Liver (tissue), 9 donors: ENCODE results near the gene STK11IP. TPM values are rescaled to one million over a fixed set of nuclear protein-coding genes. Genes with fewer than 3 reads are reported as not detected.
"Not testable (repeated sequence)": the region's sequence is repeated elsewhere in the genome, so short reads cannot be mapped to it uniquely, and the experiment has no call there.

Source experiments
- DNase-seq: peaks from one replicate; pipeline ENCODE4 v3.0.0-alpha.2; 2017; ENCODE audit warnings: low spot score
- H3K27ac ChIP-seq, 2 donors: one replicate each; pipeline ENCODE4 v1.7.0; 2013; ENCODE audit warnings: inconsistent platforms in 2 of 2, low read length in 2 of 2, control low read depth in 1 of 2, low read depth in 1 of 2, mild to moderate bottlenecking in 1 of 2
- H3K27me3 ChIP-seq, 4 donors: one replicate each; pipeline versions ENCODE4 v1.6.1 to v1.7.0; 2013; ENCODE audit warnings: low read length in 3 of 4, inconsistent platforms in 1 of 4, mild to moderate bottlenecking in 1 of 4, moderate library complexity in 1 of 4; ENCODE audit not compliant: control insufficient read depth in 4 of 4, insufficient read depth in 4 of 4
- H3K36me3 ChIP-seq, 4 donors: one replicate each; pipeline versions ENCODE4 v1.6.1 to v1.7.0; 2013; ENCODE audit warnings: low read length in 3 of 4, mild to moderate bottlenecking in 3 of 4, low read depth in 1 of 4, moderate library complexity in 1 of 4; ENCODE audit not compliant: control insufficient read depth in 4 of 4, insufficient read depth in 3 of 4
- H3K4me1 ChIP-seq, 4 donors: one replicate each; pipeline versions ENCODE4 v1.6.1 to v1.7.0; 2013; ENCODE audit warnings: low read length in 3 of 4, mild to moderate bottlenecking in 3 of 4, moderate library complexity in 1 of 4; ENCODE audit not compliant: control insufficient read depth in 4 of 4, insufficient read depth in 4 of 4
- H3K4me3 ChIP-seq, 3 donors: one replicate each; pipeline versions ENCODE4 v1.6.1 to v1.7.0; 2013; ENCODE audit warnings: low read length in 3 of 3, control low read depth in 1 of 3, low read depth in 1 of 3, mild to moderate bottlenecking in 1 of 3
- H3K9ac ChIP-seq, 2 donors: one replicate each; pipeline ENCODE4 v1.7.0; 2013; ENCODE audit warnings: low read length in 2 of 2, mild to moderate bottlenecking in 2 of 2, moderate library complexity in 2 of 2, control low read depth in 1 of 2, low read depth in 1 of 2
- H3K9me3 ChIP-seq, 4 donors: one replicate each; pipeline versions ENCODE4 v1.6.1 to v1.7.0; 2013; ENCODE audit warnings: low read length in 3 of 4; ENCODE audit not compliant: control insufficient read depth in 4 of 4
- EGR1 ChIP-seq, 2 donors: IDR thresholded peaks; 2 replicates each; pipeline ENCODE4 v1.6.1; 2016 to 2018; ENCODE audit warnings: antibody characterized with exemption in 2 of 2, low read depth in 2 of 2
- FOXA2 ChIP-seq: IDR thresholded peaks from 2 replicates; pipeline ENCODE4 v1.6.1; 2016; ENCODE audit warnings: antibody characterized with exemption
- GABPA ChIP-seq, 2 donors: IDR thresholded peaks in 1 of 2; conservative IDR thresholded peaks in 1 of 2; 2 replicates each; pipeline ENCODE4 v1.6.1; 2016; ENCODE audit warnings: antibody characterized with exemption in 2 of 2, mild to moderate bottlenecking in 1 of 2, moderate library complexity in 1 of 2
- HNF4A ChIP-seq, 2 donors: conservative IDR thresholded peaks; 2 replicates each; pipeline ENCODE4 v1.6.1; 2016; ENCODE audit warnings: antibody characterized with exemption in 2 of 2, mild to moderate bottlenecking in 2 of 2
- HNF4G ChIP-seq: IDR thresholded peaks from 2 replicates; pipeline ENCODE4 v1.6.1; 2016; ENCODE audit warnings: antibody characterized with exemption
- JUND ChIP-seq, 2 donors: IDR thresholded peaks; 2 replicates each; pipeline ENCODE4 v1.6.1; 2016; ENCODE audit warnings: antibody characterized with exemption in 2 of 2
- NR2F2 ChIP-seq: IDR thresholded peaks from 2 replicates; pipeline ENCODE4 v1.6.1; 2016; ENCODE audit warnings: antibody characterized with exemption
- RAD21 ChIP-seq, 2 donors: IDR thresholded peaks; 2 replicates each; pipeline ENCODE4 v1.6.1; 2016; ENCODE audit warnings: antibody characterized with exemption in 2 of 2, mild to moderate bottlenecking in 2 of 2
- RXRA ChIP-seq, 2 donors: IDR thresholded peaks; 2 replicates each; pipeline ENCODE4 v1.6.1; 2017 to 2018; ENCODE audit warnings: antibody characterized with exemption in 2 of 2, mild to moderate bottlenecking in 1 of 2
- SP1 ChIP-seq: IDR thresholded peaks from 2 replicates; pipeline ENCODE4 v1.6.1; 2018; ENCODE audit warnings: antibody characterized with exemption, mild to moderate bottlenecking
- TAF1 ChIP-seq: conservative IDR thresholded peaks from 2 replicates; pipeline ENCODE4 v1.6.1; 2016; ENCODE audit warnings: antibody characterized with exemption, mild to moderate bottlenecking
- WGBS: extraction: QIAGEN DNeasy Blood & Tissue Kit; methylation state at CpG from one replicate; pipeline ENCODE4 v1.1.7; 2013; 5-methylcytosine and 5-hydroxymethylcytosine counted together
- polyA plus RNA-seq, 2 donors: library from polyadenylated mRNA; stranded (reverse) in 1 of 2; unstranded in 1 of 2; fragments of 200-250 nt in 1 of 2; fragments of >200 nt in 1 of 2; fragmentation: Nextera tagmentation in 1 of 2; extraction: Ambion mirVana in 1 of 2; gene quantifications; one replicate each; pipeline versions ENCODE4 v1.2.1 to v1.2.3, GENCODE V29; 2013 to 2015
- total RNA-seq, 2 donors: library from RNA; depleted of rRNA; stranded (reverse); fragments of >200 nt; gene quantifications; one replicate each; pipeline ENCODE4 v1.2.3, GENCODE V29; 2014
- TF ChIP-seq, protein P1 (sequence below): IDR thresholded peaks from 2 replicates; pipeline ENCODE4 v1.6.1; 2016; ENCODE audit warnings: antibody characterized with exemption
- TF ChIP-seq, protein P2 (sequence below): IDR thresholded peaks from 2 replicates; pipeline ENCODE4 v1.6.1; 2016; ENCODE audit warnings: antibody characterized with exemption
- TF ChIP-seq, protein P3 (sequence below): IDR thresholded peaks from 2 replicates; pipeline ENCODE4 v1.6.1; 2016; ENCODE audit warnings: antibody characterized with exemption
- donor health status: healthy.
- donor health status: healthy.
- donor health status: healthy.
- donor health status: healthy.
- donor health status: healthy.

Gene STK11IP
- total and polyA plus RNA-seq, 4 donors, result 2.9 to 8.4 (median 6.4) TPM

DNA sequence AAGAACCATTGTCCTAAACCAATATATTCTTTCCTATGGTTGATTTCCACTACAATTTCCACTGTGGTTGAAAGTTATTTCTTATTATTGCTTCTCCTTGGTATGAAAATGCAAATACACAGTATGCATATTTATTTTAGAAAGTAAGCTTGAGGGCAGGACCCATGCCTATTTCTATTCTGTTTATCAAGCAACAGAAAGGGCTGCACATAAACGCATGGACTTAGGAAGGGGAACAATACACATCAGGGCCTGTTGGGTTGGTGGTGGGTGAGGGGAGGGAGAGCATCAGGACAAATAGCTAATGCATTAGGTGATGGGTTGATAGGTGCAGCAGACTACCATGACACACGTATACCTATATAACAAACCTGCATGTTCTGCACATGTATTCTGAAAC is 50.5 kb downstream of the STK11IP start (continued):
- TF ChIP-seq, protein P1, sequence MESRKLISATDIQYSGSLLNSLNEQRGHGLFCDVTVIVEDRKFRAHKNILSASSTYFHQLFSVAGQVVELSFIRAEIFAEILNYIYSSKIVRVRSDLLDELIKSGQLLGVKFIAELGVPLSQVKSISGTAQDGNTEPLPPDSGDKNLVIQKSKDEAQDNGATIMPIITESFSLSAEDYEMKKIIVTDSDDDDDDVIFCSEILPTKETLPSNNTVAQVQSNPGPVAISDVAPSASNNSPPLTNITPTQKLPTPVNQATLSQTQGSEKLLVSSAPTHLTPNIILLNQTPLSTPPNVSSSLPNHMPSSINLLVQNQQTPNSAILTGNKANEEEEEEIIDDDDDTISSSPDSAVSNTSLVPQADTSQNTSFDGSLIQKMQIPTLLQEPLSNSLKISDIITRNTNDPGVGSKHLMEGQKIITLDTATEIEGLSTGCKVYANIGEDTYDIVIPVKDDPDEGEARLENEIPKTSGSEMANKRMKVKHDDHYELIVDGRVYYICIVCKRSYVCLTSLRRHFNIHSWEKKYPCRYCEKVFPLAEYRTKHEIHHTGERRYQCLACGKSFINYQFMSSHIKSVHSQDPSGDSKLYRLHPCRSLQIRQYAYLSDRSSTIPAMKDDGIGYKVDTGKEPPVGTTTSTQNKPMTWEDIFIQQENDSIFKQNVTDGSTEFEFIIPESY, result no peak
- TF ChIP-seq TAF1 (no peak), HNF4A (conservative IDR thresholded peaks at IDR 0.05) (no peak), FOXA2 (no peak)
- TF ChIP-seq, protein P2, sequence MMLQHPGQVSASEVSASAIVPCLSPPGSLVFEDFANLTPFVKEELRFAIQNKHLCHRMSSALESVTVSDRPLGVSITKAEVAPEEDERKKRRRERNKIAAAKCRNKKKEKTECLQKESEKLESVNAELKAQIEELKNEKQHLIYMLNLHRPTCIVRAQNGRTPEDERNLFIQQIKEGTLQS, result no peak

DNA sequence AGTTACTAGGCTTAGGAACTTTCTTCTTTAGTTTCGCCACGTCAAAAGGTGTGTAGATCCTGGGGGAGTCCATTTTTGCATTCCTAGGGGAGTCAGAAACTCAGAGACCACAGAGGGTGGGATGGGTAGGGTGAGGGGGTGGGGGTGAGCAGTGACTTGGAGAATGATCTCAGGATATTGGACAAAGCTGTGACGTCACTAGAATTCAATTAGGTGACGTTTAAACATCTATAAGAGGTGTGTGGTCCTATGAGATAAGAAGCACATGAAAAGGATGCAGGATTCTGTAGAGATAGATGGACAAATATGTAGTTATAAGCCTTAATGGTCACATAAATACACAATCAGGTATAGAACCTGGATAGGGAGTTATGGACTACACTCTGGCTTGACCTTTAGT is 51.3 kb downstream of the STK11IP start:
- WGBS, result 73% methylated on average over 4 of the region's 4 CpGs
- no peak for DNase-seq
- no peak overlapping the region for H3K27ac ChIP-seq
- TF ChIP-seq RAD21 (IDR thresholded peaks at IDR 0.05) (no peak), FOXA2 (no peak), JUND (IDR thresholded peaks at IDR 0.05) (no peak), EGR1 (IDR thresholded peaks at IDR 0.05; ENCODE audit: low read depth in 2 of 2) (no peak), RXRA (IDR thresholded peaks at IDR 0.05) (no peak), HNF4A (conservative IDR thresholded peaks at IDR 0.05) (no peak), SP1 (no peak)
- TF ChIP-seq, protein P1, result no peak
- TF ChIP-seq, protein P2, result no peak
- H3K27me3 ChIP-seq, result peaks cover 0 to 12% (median 5%) of the 10 kb centered on the region in 4 donors
- H3K9me3 ChIP-seq, result no peaks in the 10 kb centered on the region
- H3K36me3 ChIP-seq, result no peaks in the 10 kb centered on the region
- H3K9ac ChIP-seq, result no peak overlapping the region
- H3K4me3 ChIP-seq, result no peak overlapping the region
- no peaks in the 10 kb centered on the region for H3K4me1 ChIP-seq

DNA sequence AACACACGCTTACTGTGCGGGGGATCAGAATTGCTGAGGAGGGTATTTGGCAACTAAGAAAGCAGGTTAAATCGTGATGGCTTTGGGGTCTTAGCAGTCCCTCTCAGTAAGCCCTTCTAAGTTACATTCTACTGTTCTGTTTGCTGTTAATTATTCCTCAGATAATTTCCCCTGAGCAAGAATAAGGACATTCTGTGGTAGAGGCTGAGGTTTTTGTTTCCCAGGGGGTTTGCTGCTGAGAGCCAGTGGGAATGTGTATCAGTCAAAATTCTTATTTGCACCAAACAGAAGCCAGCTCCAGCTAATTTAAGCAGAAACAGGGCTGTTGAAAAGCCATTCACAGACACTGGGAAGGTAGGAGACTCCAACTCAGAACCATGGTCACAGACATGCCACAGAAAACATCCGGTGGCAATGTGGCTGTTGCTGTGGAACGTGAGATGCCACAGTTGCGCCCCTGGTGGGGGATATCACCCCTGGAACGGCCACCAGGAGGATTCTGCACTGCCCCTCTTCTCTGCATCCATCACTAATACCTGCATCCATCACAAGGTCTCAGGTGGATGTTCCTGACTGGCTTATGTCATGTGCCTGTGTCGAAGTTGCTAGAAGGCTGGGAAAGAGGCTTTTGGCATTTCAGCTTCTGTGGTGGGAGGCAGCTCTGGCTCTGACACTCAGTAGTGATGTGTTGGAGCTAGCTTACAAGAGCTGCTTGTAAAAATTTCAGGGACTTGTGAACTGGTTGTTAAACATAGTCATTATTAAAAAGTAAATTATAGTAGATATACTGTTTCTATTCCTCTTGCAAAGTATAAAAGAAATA is 53.0 kb downstream of the STK11IP start:
- 57% methylated on average over 8 of the region's 8 CpGs for WGBS
- peaks cover 0 to 12% (median 5%) of the 10 kb centered on the region in 4 donors for H3K27me3 ChIP-seq
- H3K4me1 ChIP-seq, result no peaks in the 10 kb centered on the region
- no peaks in the 10 kb centered on the region for H3K36me3 ChIP-seq
- H3K9ac ChIP-seq, result no peak overlapping the region
- TF ChIP-seq TAF1 (no peak), HNF4G (no peak), GABPA (IDR thresholded peaks at IDR 0.05 in 1 of 2, conservative IDR thresholded peaks at IDR 0.05 in 1 of 2) (no peak), NR2F2 (no peak)
- TF ChIP-seq, protein P1, result no peak
- TF ChIP-seq, protein P2, result no peak
- TF ChIP-seq, protein P3, sequence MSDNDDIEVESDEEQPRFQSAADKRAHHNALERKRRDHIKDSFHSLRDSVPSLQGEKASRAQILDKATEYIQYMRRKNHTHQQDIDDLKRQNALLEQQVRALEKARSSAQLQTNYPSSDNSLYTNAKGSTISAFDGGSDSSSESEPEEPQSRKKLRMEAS, result no peak
- no peak overlapping the region for H3K27ac ChIP-seq
- H3K4me3 ChIP-seq, result no peak overlapping the region
- no peaks in the 10 kb centered on the region for H3K9me3 ChIP-seq
- no peak for DNase-seq

DNA sequence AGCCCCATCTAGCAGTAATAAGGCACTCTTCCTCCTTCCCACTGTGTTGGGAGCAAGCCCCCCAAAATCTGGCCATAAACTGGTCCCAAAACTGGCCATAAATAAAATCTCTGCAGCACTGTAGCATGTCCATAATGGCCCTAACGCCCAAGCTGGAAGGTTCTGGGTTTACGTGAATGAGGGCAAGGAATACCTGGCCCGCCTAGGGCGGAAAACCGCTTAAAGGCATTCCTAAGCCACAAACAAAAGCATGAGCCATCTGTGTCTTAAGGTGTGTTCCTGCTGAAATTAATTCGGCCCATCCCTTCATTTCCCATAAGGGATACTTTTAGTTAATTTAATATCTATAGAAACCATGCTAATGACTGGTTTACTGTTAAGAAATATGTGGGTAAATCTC is 54.0 kb downstream of the STK11IP start:
- H3K27me3 ChIP-seq, result peaks cover 0 to 12% (median 5%) of the 10 kb centered on the region in 4 donors
- not testable (repeated sequence) for DNase-seq
- WGBS, result 81% methylated on average over 6 of the region's 6 CpGs

More for the DNA sequence above, 54.0 kb downstream of the STK11IP start:
- not testable (repeated sequence) for H3K27ac ChIP-seq, H3K4me3 ChIP-seq, H3K36me3 ChIP-seq, H3K4me1 ChIP-seq, H3K9ac ChIP-seq, H3K9me3 ChIP-seq
